ENCODE measurements around the gene CD99.

GRCh38 chrX:2712890-2713840 is 22.1 kb downstream of the CD99 start:
- no peak for TF ChIP-seq EZH2phosphoT487 (IDR thresholded peaks at IDR 0.05; ENCODE audit: borderline replicate concordance, low read depth)
- TF ChIP-seq EP300 (IDR thresholded peaks at IDR 0.05; ENCODE audit: borderline replicate concordance in 1 of 2, low read depth in 1 of 2, low read length in 1 of 2): no peak
- no peak for TF ChIP-seq REST (IDR thresholded peaks at IDR 0.05; ENCODE audit: low read depth, low read length)
- TF ChIP-seq TCF12 (IDR thresholded peaks at IDR 0.05): no peak
- TF ChIP-seq CTCF (IDR thresholded peaks at IDR 0.05): no peak
- TF ChIP-seq RAD21 (IDR thresholded peaks at IDR 0.05; ENCODE audit: low read length): no peak
- TF ChIP-seq POLR2AphosphoS5 (IDR thresholded peaks at IDR 0.05; ENCODE audit: low read depth, low read length): no peak
- TF ChIP-seq YY1 (IDR thresholded peaks at IDR 0.05; ENCODE audit: low read depth): no peak
- no peak for TF ChIP-seq TAF1 (IDR thresholded peaks at IDR 0.05; ENCODE audit: borderline replicate concordance, low read depth, low read length)
- no peak for TF ChIP-seq NFIC (IDR thresholded peaks at IDR 0.05; ENCODE audit: borderline replicate concordance)
- no peak for TF ChIP-seq JUND (IDR thresholded peaks at IDR 0.05)
- TF ChIP-seq MEF2A (IDR thresholded peaks at IDR 0.05; ENCODE audit: borderline replicate concordance, low read depth): no peak
